Ascending aorta (tissue), 2 donors: ENCODE measurements around the gene METTL24. TPM values are rescaled to one million over a fixed set of nuclear protein-coding genes. Genes with fewer than 3 reads are reported as not detected.

ENCODE experiments used
- DNase-seq, 2 donors: peaks; one replicate each; pipeline ENCODE4 v3.0.0-alpha.2; 2019; ENCODE audit warnings: low spot score in 2 of 2
- H3K27ac ChIP-seq, 2 donors: fragments of 200-600 bp; sonication (generic); one replicate each; pipeline ENCODE4 v1.5.1; 2016 to 2017; ENCODE audit warnings: mild to moderate bottlenecking in 1 of 2
- H3K27me3 ChIP-seq: fragments of 200-600 bp; sonication (generic); one replicate; pipeline ENCODE4 v1.5.1; 2017
- H3K36me3 ChIP-seq, 2 donors: fragments of 200-600 bp; sonication (generic); one replicate each; pipeline ENCODE4 v1.5.1; 2016
- H3K4me1 ChIP-seq, 2 donors: fragments of 200-600 bp; sonication (generic); one replicate each; pipeline ENCODE4 v1.5.1; 2016 to 2017; ENCODE audit warnings: mild to moderate bottlenecking in 1 of 2
- H3K4me3 ChIP-seq, 2 donors: fragments of 200-600 bp; sonication (generic); one replicate each; pipeline ENCODE4 v1.5.1; 2016 to 2017; ENCODE audit warnings: mild to moderate bottlenecking in 1 of 2
- H3K9me3 ChIP-seq, 2 donors: fragments of 200-600 bp; sonication (generic); one replicate each; pipeline ENCODE4 v1.5.1; 2016
- intact Hi-C: fragments of 100-400 bp; cut with DNase I; formaldehyde crosslinking; loops from one replicate; pipeline ENCODE4 v1.15.1; 2023
- total RNA-seq: library from RNA; depleted of rRNA; stranded (reverse); fragments of >200 nt; gene quantifications from one replicate; pipeline ENCODE4 v1.1.0, GENCODE V29; 2016
- TF ChIP-seq, protein P1 (sequence below), 3 experiments: fragments of 200-600 bp in 2 of 3; fragments of 450-650 bp in 1 of 3; sonication (generic) in 2 of 3; IDR thresholded peaks; one replicate each; pipeline ENCODE4 v1.5.1; 2016 to 2019; ENCODE audit warnings: antibody characterized with exemption in 3 of 3, mild to moderate bottlenecking in 1 of 3, moderate library complexity in 1 of 3

METTL24 gene
- total RNA-seq, 1 donor from 2014 or later = 2.0 TPM

DNA sequence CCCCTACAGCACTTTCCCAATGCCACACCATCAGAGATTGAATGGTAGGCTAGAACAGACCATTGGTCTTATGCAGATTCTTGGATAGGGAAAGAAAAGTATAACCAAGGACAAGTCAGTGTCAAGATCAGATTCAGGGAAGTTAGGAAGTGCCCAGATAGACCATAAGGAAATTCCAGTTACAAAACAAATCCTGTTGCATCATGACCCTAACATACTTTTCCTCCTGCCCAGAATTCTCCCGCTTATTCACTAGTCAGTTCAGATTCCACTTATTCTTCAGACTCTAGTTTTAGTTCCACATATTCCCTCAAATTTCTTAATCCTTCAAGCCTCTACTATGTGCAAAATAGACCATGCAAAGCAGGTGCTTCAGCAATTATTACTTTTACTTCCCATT lies 20.7 kb downstream of the METTL24 start:
- DNase-seq = no peak
- TF ChIP-seq, protein P1, sequence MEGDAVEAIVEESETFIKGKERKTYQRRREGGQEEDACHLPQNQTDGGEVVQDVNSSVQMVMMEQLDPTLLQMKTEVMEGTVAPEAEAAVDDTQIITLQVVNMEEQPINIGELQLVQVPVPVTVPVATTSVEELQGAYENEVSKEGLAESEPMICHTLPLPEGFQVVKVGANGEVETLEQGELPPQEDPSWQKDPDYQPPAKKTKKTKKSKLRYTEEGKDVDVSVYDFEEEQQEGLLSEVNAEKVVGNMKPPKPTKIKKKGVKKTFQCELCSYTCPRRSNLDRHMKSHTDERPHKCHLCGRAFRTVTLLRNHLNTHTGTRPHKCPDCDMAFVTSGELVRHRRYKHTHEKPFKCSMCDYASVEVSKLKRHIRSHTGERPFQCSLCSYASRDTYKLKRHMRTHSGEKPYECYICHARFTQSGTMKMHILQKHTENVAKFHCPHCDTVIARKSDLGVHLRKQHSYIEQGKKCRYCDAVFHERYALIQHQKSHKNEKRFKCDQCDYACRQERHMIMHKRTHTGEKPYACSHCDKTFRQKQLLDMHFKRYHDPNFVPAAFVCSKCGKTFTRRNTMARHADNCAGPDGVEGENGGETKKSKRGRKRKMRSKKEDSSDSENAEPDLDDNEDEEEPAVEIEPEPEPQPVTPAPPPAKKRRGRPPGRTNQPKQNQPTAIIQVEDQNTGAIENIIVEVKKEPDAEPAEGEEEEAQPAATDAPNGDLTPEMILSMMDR (IDR thresholded peaks at IDR 0.05) = no peak
- Histone ChIP-seq H3K27me3 (no peaks in the 10 kb centered on the region), H3K4me1 (peaks cover 0 to 11% of the 10 kb centered on the region in 2 donors), H3K36me3 (no peaks in the 10 kb centered on the region), H3K27ac (no peak overlapping the region), H3K4me3 (no peak overlapping the region), H3K9me3 (no peaks in the 10 kb centered on the region)
- intact Hi-C loops = loop anchor here (2.0 kb wide), 1 partner anchor 15 kb away; no protein-coding TSS in a partner anchor

DNA sequence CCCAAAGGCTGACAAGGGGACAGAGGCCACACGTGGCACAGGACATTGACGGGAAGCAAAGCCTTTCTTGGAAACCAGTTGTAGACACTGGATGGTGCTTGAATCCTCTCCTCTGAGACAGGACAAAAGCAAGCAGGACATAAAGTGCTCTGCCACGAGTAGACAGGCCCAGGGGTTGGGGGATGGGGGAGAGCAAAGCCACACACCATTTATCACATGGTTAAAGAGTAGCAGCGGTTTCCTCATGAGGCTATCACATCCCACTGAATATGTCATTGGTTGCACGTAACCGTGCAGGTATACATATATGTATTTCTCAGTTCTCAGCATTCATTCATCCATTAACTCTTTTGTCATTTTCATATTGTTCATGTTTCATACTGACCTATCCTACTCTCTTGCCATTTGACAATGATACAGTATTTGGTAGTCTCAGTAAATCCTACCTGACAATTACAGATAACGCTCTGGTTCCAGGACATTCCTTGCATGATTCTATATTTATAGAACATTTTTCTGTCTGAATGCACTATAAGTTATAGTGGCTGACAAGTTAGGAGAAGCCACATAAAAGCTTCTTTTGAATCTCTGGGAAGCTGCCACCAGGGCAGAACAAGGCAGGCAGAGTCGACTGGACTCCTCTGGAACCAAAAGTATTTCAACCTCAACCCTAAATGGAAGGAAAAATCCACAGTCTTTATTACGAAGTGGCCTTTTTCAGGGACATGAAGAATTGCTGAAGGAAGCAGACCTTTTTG lies 23.5 kb downstream of the METTL24 start:
- TF ChIP-seq, protein P1 (IDR thresholded peaks at IDR 0.05) = no peak
- intact Hi-C loops = loop anchor here (5.0 kb wide), 1 partner anchor 33 kb away; no protein-coding TSS in a partner anchor
- Histone ChIP-seq H3K4me3 (no peak overlapping the region), H3K27ac (no peak overlapping the region), H3K9me3 (no peaks in the 10 kb centered on the region), H3K27me3 (no peaks in the 10 kb centered on the region), H3K36me3 (no peaks in the 10 kb centered on the region), H3K4me1 (peaks cover 0 to 13% of the 10 kb centered on the region in 2 donors)
- DNase-seq = no peak

DNA sequence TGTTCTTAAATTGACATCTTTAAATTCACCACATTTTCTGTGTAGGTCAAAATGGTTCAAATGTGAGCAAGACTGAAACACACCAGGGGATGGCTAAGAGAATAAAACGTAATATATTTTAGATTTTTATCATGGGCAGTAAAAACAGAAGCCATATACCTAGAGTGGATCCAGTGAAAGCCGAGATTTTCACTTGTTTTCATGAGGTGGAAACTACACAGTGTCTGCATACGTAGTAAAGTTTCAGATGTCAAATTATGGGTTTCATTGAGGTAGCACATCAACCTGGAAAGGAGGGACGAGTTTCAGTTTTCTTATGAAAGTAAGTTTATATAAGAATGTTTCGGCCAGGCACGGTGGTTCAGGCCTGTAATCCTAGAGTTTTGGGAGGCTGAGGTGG lies 25.9 kb downstream of the METTL24 start:
- Histone ChIP-seq H3K27ac (no peak overlapping the region), H3K9me3 (no peaks in the 10 kb centered on the region), H3K36me3 (no peaks in the 10 kb centered on the region), H3K4me3 (no peak overlapping the region), H3K4me1 (peaks cover 4 to 20% of the 10 kb centered on the region in 2 donors), H3K27me3 (no peaks in the 10 kb centered on the region)
- DNase-seq = no peak
- intact Hi-C loops = loop anchor here (5.0 kb wide), 1 partner anchor 35 kb away; no protein-coding TSS in a partner anchor
- TF ChIP-seq, protein P1 (IDR thresholded peaks at IDR 0.05) = no peak

DNA sequence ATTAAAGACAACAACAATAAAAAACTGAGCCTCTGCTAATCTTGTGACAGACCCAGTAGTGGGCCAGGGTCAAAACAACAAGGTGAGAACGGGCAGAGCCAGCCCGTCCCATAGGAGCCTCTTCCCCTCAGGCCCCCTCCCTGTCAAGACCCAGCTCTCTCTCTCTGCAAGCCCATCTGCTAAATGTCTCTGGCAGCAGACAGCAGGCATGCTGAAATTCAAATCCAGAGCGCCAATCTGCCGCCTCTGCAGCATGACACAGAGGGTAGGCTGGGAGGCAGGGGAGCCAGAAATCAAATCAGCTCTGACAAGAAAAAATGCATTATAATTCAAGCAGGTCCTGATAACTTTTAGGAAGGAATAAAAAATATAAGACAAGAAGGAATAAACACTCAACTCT lies 26.3 kb downstream of the METTL24 start:
- peaks cover 4 to 20% of the 10 kb centered on the region in 2 donors for H3K4me1 ChIP-seq
- no peaks in the 10 kb centered on the region for H3K36me3 ChIP-seq
- H3K27ac ChIP-seq = no peak overlapping the region
- H3K9me3 ChIP-seq = no peaks in the 10 kb centered on the region
- H3K4me3 ChIP-seq = no peak overlapping the region
- no peaks in the 10 kb centered on the region for H3K27me3 ChIP-seq
- TF ChIP-seq, protein P1 (IDR thresholded peaks at IDR 0.05) = no peak
- no peak for DNase-seq
- intact Hi-C loops = loop anchor here (5.0 kb wide), 1 partner anchor 35 kb away; no protein-coding TSS in a partner anchor

DNA sequence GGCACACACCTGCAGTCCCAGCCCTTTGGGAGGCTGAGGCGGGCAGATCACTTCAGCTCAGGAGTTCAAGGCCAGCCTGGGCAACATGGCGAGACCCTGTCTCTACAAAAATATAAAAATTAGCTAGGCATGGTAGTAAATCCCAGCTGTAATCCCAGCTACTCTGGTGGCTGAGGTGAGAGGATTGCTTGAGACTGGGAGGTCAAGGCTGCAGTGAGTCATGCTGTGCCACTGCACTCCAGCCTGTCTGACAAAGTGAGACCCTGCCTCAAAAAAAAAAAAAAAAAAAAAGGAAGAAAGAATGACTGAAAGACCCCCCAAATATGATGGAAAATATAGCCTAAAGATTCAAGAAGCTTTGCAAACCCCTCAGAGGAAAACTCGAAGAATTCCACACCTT lies 26.8 kb downstream of the METTL24 start:
- no peak for DNase-seq
- Histone ChIP-seq H3K4me3 (no peak overlapping the region), H3K36me3 (no peaks in the 10 kb centered on the region), H3K27me3 (no peaks in the 10 kb centered on the region), H3K4me1 (peaks cover 4 to 20% of the 10 kb centered on the region in 2 donors), H3K9me3 (no peaks in the 10 kb centered on the region), H3K27ac (no peak overlapping the region)
- TF ChIP-seq, protein P1 (IDR thresholded peaks at IDR 0.05) = no peak
- intact Hi-C loops = loop anchor here (5.0 kb wide), 1 partner anchor 36 kb away; no protein-coding TSS in a partner anchor
